MM.1S (cell line): ENCODE data around the gene ITIH6.
A peak's percentile ranks its signal among the peaks of the same experiment; 100 is the strongest.
"Not testable (repeated sequence)": the region's sequence is repeated elsewhere in the genome, so short reads cannot be mapped to it uniquely, and the experiment has no call there.

ENCODE experiments used
- DNase-seq: peaks from one replicate; pipeline ENCODE4 v3.0.0-alpha.2; 2015
- H2AFZ ChIP-seq: fragments of 300-600 bp; sonication (generic); 2 replicates; pipeline ENCODE4 v1.6.0; 2016; ENCODE audit warnings: antibody characterized with exemption, low read length
- H3F3A ChIP-seq: fragments of 300-600 bp; sonication (generic); 2 replicates; pipeline ENCODE4 v1.6.1; 2016; ENCODE audit warnings: mild to moderate bottlenecking, antibody characterized with exemption, low read length, moderate library complexity, mixed read lengths; ENCODE audit not compliant: insufficient read depth
- H3K27ac ChIP-seq: fragments of 300-600 bp; sonication (generic); 2 replicates; pipeline ENCODE4 v1.5.1; 2016; ENCODE audit warnings: mild to moderate bottlenecking, low read length
- H3K27me3 ChIP-seq: fragments of 300-600 bp; sonication (generic); replicated peaks from 2 replicates; pipeline ENCODE4 v1.6.0; 2016; ENCODE audit warnings: low read length; ENCODE audit not compliant: insufficient read depth
- H3K36me3 ChIP-seq: fragments of 300-600 bp; sonication (generic); replicated peaks from 2 replicates; pipeline ENCODE4 v1.6.1; 2016; ENCODE audit warnings: mild to moderate bottlenecking, low read length, mixed read lengths; ENCODE audit not compliant: insufficient read depth
- H3K4me1 ChIP-seq: fragments of 300-600 bp; sonication (generic); 2 replicates; pipeline ENCODE4 v1.6.1; 2016; ENCODE audit warnings: low read length, mixed read lengths
- H3K4me2 ChIP-seq: fragments of 300-600 bp; sonication (generic); 2 replicates; pipeline ENCODE4 v1.6.0; 2016; ENCODE audit warnings: low read depth, low read length
- H3K4me3 ChIP-seq: fragments of 300-600 bp; sonication (generic); 2 replicates; pipeline ENCODE4 v1.5.1; 2016; ENCODE audit warnings: low read length, mixed read lengths
- H3K79me2 ChIP-seq: fragments of 300-600 bp; sonication (generic); 2 replicates; pipeline ENCODE4 v1.6.1; 2016; ENCODE audit warnings: mixed run types, low read length, mixed read lengths
- H3K9ac ChIP-seq: fragments of 300-600 bp; sonication (generic); 2 replicates; pipeline ENCODE4 v1.6.1; 2016; ENCODE audit warnings: low read length, mixed read lengths
- H3K9me2 ChIP-seq: fragments of 300-600 bp; sonication (generic); replicated peaks from 2 replicates; pipeline ENCODE4 v1.6.1; 2016; ENCODE audit warnings: mild to moderate bottlenecking, low read length, mixed read lengths; ENCODE audit not compliant: insufficient read depth
- H3K9me3 ChIP-seq: fragments of 300-600 bp; sonication (generic); replicated peaks from 2 replicates; pipeline ENCODE4 v1.6.1; 2016; ENCODE audit warnings: mild to moderate bottlenecking, low read length, mixed read lengths; ENCODE audit not compliant: insufficient read depth
- H4K20me1 ChIP-seq: fragments of 300-600 bp; sonication (generic); 2 replicates; pipeline ENCODE4 v1.6.1; 2016; ENCODE audit warnings: mild to moderate bottlenecking, low read length, moderate library complexity, mixed read lengths; ENCODE audit not compliant: insufficient read depth
- EZH2 ChIP-seq: fragments of 300-600 bp; sonication (generic); optimal IDR thresholded peaks from 2 replicates; pipeline ENCODE3; 2017; ENCODE audit warnings: low read depth, mild to moderate bottlenecking, antibody characterized with exemption, low read length, mixed read lengths
- EZH2phosphoT487 ChIP-seq: fragments of 300-600 bp; sonication (generic); IDR thresholded peaks from 2 replicates; pipeline ENCODE4 v1.6.1; 2018; ENCODE audit warnings: antibody characterized with exemption, low read length
- TF ChIP-seq, protein P1 (sequence below): fragments of 300-600 bp; sonication (generic); IDR thresholded peaks from 2 replicates; pipeline ENCODE4 v1.5.1; 2016; ENCODE audit warnings: antibody characterized with exemption, low read length, mixed read lengths

The ITIH6 gene

GRCh38 chrX:54794028-54794427, 4.0 kb downstream of the ITIH6 start:
- Histone ChIP-seq H3K36me3 (no peaks in the 10 kb centered on the region), H3F3A (no peaks in the 10 kb centered on the region), H4K20me1 (no peaks in the 10 kb centered on the region), H3K9me3 (no peaks in the 10 kb centered on the region), H3K4me3 (no peak overlapping the region), H3K4me2 (no peak overlapping the region), H2AFZ (no peak overlapping the region), H3K79me2 (no peaks in the 10 kb centered on the region), H3K9ac (no peak overlapping the region), H3K4me1 (no peaks in the 10 kb centered on the region), H3K27ac (no peak overlapping the region), H3K27me3 (no peaks in the 10 kb centered on the region), H3K9me2 (no peaks in the 10 kb centered on the region)
- no peak for DNase-seq
- TF ChIP-seq EZH2phosphoT487 (no peak), EZH2 (no peak)
- TF ChIP-seq, protein P1, sequence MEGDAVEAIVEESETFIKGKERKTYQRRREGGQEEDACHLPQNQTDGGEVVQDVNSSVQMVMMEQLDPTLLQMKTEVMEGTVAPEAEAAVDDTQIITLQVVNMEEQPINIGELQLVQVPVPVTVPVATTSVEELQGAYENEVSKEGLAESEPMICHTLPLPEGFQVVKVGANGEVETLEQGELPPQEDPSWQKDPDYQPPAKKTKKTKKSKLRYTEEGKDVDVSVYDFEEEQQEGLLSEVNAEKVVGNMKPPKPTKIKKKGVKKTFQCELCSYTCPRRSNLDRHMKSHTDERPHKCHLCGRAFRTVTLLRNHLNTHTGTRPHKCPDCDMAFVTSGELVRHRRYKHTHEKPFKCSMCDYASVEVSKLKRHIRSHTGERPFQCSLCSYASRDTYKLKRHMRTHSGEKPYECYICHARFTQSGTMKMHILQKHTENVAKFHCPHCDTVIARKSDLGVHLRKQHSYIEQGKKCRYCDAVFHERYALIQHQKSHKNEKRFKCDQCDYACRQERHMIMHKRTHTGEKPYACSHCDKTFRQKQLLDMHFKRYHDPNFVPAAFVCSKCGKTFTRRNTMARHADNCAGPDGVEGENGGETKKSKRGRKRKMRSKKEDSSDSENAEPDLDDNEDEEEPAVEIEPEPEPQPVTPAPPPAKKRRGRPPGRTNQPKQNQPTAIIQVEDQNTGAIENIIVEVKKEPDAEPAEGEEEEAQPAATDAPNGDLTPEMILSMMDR = no peak

DNA sequence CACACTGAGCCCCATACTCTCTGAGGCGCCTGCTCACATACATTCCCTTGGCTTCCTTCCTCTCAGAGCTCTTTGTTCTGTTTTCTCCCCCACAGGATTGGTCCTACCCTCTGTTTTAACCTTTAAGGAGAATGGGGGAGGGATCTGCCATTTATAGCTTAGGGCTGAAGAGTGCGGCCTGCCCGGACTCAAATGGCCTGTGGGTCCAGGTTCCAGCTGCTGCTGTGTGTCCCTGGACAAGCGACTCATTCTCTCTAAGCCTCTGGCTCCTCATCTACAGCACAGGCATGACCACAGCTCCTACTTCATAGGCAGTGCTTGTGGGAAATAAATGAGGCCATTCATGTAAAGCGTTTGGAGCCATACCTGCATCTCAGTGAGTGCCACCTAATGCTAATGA, 8.7 kb downstream of the ITIH6 start:
- H3K4me3 ChIP-seq, H3K4me1 ChIP-seq, H3K27me3 ChIP-seq, H3K9me2 ChIP-seq, H3K27ac ChIP-seq, DNase-seq, H3K36me3 ChIP-seq, H2AFZ ChIP-seq, H3K4me2 ChIP-seq, H3K9me3 ChIP-seq, H3K79me2 ChIP-seq, H3K9ac ChIP-seq, H3F3A ChIP-seq, H4K20me1 ChIP-seq: not testable (repeated sequence)

DNA sequence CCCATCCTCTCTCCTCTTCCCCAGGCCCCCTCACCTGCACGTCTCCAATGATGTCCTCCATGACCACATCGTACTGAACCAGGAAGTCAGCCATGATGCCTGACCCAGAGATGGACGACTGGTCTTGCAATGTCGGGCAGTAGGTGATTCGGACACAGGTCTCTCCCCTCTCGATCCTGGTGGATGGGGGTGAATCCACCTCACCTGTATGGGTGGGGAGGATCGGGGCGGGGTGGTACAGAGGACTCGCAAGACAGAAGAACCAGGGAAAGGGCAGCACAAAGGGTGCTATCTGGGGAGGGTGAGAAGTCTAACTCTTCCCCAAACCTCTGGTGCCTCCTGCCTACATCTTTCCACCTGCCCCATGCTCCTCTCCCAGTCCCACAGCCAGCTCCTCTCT, 9.6 kb downstream of the ITIH6 start:
- Histone ChIP-seq H3F3A (no peaks in the 10 kb centered on the region), H3K27ac (no peak overlapping the region), H3K4me1 (no peaks in the 10 kb centered on the region), H3K27me3 (no peaks in the 10 kb centered on the region), H3K9me2 (no peaks in the 10 kb centered on the region), H3K9me3 (no peaks in the 10 kb centered on the region), H3K36me3 (no peaks in the 10 kb centered on the region), H2AFZ (no peak overlapping the region), H3K4me3 (no peak overlapping the region), H3K79me2 (no peaks in the 10 kb centered on the region), H3K4me2 (no peak overlapping the region), H4K20me1 (no peaks in the 10 kb centered on the region), H3K9ac (no peak overlapping the region)
- TF ChIP-seq, protein P1 = no peak
- no peak for TF ChIP-seq EZH2phosphoT487
- TF ChIP-seq EZH2 = no peak
- no peak for DNase-seq

- Histone ChIP-seq H3F3A (no peaks in the 10 kb centered on the region), H3K4me2 (no peak overlapping the region), H3K9ac (no peak overlapping the region), H3K4me3 (no peak overlapping the region), H3K27me3 (no peaks in the 10 kb centered on the region), H3K4me1 (no peaks in the 10 kb centered on the region), H2AFZ (no peak overlapping the region), H3K9me2 (no peaks in the 10 kb centered on the region), H4K20me1 (no peaks in the 10 kb centered on the region), H3K27ac (no peak overlapping the region), H3K79me2 (no peaks in the 10 kb centered on the region), H3K9me3 (no peaks in the 10 kb centered on the region), H3K36me3 (no peaks in the 10 kb centered on the region)
- no peak for TF ChIP-seq EZH2
- TF ChIP-seq, protein P1 = peak; percentile 37
- DNase-seq = peak; percentile 20
Observed at GRCh38 chrX:54786967-54787366, 11.1 kb downstream of the ITIH6 start.
